Retina (tissue), 1 donor: ENCODE measurements around the gene MACO1.
"Not testable (repeated sequence)": the region's sequence is repeated elsewhere in the genome, so short reads cannot be mapped to it uniquely, and the experiment has no call there.

Experiments used
- DNase-seq: peaks from one replicate; pipeline ENCODE4 v3.0.0-alpha.2; 2016

The MACO1 gene

DNA sequence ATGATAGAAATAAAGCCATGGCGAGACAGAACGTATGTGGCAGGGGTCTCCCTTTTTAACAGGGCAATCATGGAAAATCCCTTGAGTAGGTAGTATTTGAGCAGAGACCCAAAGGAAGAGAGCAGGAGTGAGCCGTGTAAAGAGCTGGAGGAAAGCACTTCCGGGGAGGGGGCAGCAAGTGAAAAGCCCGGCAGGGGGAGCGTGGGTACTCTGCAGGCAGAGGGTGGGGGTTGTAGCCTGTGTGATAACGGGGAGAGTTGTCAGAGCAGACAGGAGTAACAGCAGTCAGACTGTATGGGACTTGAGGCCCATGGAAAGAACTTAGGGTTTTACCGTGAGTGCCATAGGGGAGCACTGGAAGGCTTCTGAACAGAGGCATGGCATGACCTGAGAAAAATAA, 61.6 kb downstream of the MACO1 start:
- DNase-seq: no peak

DNA sequence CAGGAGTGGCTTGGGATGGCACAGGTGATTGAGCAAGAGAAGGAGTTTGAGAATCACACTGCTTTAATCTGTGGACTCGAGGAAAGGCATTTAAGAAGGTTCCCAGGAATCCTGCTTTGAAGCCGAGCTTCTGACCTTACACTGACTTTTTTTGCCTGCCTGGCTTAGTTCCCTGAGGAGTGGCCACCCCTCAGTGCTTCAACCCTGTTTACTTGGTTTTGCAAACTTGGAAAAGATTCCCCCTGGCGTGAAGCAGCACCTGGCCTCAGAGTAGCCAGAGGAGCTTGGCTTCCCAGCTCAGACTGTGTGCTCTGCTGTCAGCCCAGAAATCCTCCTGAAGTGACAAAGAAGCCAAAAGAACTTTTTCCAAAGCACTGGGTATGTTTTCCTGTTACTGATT, 64.3 kb downstream of the MACO1 start:
- no peak for DNase-seq

DNA sequence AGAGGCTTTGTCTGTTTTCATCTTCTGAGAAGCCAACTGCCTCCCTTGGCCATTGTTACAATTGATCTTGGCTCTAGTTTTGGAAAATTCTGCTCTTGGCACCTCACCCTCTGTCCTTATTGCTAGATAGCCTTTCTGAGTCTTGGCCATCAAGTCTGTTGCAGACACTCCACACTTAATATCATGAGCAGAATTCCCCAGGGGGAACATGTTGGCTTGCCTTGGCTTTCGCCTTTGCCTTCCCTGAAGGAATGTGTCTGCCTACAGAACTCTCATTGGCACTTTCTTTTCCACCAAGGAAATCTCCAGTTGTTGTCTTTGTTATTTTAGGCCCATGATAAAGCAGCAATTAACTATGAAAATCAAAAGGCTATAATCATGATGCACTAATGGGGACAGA, 70.0 kb downstream of the MACO1 start:
- DNase-seq: no peak

DNA sequence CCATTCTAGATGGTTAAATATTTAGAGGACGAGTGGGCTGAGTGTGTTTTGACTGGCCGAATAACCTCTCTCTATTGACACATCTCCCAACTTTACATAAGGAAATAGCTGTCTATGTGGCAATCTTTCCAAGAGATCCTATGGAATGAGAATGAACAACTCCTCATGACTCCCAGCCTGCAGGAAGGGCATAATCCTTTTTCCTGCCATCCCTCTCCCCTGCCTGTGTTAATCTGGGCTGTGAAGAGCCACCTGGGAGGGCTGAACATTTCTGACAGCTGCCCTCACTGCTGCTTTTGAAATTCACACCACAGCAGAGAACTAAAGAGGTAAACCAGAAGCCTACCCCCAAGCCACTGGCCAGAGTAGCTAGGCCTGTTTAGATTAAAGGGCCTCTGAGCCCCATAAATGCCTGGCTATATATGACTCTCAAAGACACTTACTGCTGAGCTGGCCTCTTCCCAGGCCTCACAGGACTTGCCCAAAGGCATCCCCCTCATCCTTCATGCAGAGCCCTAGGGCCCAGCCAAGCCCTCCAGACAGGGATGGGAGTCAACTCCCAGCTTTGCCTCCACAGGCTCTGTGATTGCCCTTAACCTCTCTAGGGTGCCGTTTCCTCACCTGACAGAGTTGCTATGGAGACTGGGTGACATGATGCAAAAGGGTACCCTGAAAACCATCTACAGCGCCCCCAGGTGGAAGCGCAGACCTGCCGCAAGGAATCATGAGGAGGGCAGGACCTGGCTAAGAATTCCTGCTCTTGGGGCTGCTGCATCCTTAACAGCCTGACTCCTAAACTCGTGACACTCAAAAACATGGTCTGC, 70.8 kb downstream of the MACO1 start:
- DNase-seq: no peak

DNA sequence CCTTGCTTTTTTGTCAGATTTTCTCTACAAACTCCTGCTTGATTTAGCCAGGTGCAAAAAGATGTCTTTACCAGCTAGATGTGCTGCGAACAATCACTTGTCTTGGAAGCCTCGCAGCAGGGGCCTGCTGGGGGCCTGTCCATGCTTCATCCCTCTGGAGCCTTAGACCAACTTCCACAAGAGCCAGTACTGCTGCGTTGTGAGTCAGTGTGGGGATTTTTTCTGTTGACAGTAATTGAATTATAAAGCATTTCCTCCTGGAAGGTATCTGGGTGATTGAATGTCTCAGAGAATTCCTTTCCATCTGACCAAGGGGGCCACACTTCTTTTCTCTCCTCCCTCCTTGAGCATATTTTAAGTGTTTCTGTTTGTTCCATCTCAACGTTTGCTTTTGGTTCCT, 72.3 kb downstream of the MACO1 start:
- DNase-seq: no peak

DNA sequence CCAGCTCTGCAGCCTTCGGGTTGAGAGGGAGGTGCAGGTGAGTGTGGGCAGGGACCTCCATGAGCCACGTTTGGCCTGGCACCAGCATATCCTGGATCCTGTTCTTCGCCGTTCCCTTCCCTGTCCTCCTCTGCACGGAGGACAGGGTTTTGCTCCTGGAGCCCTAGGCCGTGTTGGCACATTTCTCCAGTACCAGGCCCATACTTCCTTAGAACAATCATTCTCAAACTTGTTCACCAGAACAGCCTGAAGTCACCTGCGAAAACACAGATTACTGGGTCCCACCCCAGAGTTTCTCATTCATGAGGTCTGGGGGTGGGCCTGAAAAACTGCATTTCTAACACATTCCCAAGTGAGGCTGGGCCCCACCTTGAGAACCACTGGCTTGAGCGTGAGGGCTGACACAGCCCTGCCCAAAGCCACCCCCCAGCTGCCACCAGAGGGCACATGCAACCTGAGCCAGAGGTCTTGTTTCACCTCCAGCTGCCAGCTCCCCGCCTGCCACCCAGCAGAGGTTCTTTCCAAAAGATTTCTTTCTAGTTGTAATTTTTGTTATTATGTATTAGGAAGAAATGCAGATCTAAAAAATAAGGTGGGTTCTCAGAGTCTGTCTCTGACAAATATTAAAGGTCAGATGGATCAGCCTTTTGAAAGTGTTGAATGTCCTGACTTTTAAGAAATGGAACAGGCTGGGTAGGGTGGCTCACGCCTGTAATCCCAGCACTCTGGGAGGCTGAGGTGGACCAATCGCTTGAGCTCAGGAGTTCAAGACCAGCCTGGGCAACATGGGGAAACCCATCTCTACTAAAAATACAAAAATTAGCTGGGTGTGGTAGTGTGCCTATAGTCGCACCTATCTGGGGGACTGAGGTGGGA, 73.1 kb downstream of the MACO1 start:
- no peak for DNase-seq

DNA sequence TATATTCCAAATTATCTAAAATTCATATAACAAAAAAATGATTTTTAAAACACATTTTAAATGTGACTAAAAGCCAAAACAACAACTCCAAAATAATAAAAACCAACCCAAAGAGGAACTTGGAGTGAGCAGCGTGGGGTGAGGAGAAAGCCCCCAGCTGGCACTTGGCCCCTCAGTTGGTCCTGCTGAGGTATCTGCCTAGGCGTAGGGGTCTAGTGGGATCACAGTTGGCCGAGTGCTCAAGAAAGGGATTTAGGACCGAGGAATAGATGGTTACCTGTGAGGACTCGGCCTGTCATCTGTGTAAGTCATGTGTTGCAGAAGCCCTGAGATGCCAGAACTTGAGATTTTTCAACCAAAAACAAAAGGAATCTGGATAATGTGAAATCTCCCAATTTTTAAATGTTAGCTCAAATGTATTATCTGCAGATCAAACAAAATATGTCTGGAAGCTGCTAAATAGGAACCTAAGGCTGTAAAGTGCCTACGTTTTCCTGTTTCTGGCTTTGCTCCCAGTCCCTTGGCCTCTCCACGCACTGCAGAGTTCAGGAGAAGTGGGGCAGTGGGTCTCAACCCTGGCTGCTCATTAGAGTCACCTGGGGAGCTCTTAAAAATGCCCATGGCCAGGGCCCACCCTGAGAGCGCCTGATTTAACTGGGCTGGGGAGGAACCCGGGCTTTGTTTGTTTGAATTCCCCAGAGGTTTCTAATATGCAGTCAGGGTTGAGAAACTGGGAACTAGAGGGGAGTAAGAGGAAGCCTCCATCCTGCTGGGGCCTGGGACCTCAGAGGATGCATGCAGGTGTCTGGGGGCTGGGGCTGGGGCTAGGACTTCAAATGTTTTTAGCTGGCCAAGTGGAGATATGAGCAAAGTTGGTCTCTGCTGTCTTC, 74.3 kb downstream of the MACO1 start:
- no peak for DNase-seq

DNA sequence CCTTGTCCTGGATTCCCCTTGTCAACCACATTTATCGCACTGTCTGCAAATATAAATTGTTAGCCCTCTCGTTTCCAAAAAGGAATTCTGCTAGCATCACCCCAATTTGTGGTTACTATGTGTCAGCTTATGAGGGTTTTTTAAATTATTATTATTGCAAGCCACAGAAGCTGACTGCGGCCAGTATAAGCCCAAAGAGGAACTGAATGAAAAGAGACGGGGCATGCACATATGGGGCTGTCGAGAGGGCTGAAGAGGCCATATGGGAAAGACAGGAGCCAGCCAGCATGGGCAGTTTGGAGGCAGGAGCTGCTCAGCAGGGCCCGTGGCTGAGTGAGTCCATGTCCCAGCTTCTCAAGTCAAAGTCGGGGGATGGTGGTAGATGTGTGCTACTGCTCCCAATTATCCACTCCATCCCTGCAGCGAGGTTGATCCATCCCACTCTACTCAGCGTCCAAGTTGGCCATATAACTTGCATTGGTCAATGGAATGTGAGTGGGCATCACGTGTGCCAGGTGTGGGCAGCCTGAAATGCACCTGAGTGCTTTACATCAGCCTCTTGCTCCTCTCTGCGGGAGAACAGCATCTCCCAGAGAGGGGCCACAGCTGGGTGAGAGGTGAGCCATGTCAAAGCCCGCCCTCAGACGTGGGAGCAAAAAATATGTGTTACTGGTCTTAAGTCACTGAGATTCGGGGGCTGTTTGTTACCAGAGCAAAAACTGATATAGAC, 75.1 kb downstream of the MACO1 start:
- no peak for DNase-seq

DNA sequence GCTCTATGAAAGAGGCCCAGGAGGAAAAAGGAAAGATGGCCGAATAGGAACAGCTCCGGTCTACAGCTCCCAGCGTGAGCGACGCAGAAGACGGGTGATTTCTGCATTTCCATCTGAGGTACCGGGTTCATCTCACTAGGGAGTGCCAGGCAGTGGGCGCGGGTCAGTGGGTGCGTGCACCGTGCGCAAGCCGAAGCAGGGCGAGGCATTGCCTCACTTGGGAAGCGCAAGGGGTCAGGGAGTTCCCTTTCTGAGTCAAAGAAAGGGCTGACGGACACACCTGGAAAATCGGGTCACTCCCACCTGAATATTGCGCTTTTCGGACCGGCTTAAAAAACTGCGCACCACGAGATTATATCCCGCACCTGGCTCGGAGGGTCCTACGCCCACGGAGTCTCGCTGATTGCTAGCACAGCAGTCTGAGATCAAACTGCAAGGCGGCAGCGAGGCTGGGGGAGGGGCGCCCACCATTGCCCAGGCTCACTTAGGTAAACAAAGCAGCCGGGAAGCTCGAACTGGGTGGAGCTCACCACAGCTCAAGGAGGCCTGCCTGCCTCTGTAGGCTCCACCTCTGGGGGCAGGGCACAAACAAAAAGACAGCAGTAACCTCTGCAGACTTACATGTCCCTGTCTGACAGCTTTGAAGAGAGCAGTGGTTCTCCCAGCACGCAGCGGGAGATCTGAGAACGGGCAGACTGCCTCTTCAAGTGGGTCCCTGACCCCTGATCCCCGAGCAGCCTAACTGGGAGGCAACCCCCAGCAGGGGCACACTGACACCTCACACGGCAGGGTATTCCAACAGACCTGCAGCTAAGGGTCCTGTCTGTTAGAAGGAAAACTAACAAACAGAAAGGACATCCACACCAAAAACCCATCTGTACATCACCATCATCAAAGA, 76.1 kb downstream of the MACO1 start:
- DNase-seq: not testable (repeated sequence)

DNA sequence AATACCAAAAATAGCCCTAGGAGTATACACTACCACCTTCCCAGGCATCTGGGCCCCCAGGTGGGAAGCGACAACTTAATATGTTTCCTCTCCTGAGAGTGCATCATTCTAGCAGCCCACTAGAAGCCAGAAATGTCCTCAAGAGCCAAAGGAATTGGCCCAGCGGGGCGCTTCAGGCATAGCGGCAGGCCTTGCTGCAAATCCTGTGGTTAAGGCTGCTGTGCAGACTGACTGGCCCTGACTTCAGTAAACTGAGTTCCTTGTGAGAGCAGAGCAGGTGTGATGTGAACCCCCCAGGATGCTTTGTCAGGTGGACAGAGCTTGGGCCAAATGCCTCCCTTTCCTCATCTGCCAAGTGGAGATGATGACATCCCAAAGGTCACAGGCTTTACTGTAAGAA, 83.0 kb downstream of the MACO1 start:
- no peak for DNase-seq

DNA sequence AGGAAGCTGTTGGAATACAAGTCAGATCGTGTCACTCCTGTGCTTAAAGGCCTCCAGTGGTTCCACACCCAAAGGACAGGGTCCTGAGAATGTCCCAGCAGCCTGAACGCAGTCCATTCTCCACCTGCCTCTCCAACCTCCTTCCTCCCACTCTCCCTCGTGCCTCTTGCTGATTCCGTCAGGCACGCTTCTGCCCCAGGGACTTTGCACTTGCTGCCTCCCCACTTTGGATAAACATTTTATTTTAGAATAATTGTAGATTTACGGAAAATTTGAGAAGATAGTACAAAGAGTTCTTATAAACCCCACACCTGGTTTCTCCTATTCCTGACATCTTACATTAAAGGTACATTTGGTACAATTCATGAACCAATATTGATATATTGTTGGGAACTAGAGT, 84.3 kb downstream of the MACO1 start:
- DNase-seq: no peak

DNA sequence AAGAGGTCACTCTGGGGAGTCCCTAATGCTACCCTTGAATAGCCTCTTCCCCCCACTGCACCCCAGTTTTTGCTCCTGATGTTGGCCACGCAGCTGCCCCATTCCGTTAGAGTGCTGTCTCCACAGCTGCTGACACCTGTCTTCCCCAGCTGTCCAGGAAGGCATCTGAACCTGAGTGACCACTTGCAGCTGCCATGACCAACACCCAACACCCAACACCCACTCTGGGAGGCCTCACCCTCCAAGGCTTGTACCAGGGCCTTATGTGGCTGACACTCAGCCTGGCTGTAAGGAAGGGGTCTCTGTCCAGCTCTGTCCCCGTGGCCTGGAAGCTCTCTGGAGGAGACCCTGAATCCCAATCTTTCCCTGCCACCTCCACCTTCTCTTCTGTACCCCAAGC, 86.0 kb downstream of the MACO1 start:
- no peak for DNase-seq

DNA sequence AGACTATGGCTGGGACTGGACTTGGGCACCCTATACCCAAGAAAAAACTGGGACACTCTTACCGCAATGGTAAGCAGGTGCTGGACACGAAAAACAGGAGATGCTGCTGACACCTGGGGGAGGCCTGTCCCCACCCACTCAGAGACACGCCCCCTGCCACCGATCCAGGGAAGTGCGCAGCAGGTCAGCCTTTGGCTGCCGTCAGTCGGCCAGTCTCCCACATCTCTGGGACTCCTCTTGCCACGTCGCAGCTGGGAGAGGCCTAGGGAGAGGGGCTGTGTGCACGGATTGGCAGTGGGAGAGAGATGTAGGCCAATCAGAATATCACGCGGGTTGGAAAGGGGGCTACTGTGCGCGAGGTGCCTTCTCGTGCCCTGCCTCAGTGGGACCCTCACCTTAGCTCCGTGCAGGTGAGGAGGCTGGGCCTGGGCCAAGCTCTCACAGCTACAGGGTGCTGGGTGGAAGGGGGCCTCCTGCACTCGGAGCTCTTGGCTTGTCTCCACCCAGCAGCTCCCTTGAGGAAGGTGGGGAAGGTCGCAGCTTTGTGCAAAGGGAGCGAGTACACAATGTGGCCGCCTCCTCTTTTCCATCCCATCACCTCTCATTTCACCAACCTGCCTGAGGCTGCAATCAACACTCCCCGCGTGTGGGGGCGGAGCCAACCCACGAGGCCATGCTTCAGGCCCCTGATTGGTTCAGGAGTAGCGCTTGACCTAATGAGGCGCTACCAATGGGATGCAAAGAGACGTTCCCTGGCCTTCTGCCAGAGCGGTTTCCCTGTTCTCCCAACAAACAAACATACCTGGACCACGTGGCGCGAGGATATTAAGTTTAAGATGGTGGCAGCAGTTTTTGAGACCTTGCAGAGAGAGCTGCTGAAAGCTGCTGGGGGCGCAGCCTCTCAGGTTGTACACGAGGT, 87.0 kb downstream of the MACO1 start:
- DNase-seq: no peak

DNA sequence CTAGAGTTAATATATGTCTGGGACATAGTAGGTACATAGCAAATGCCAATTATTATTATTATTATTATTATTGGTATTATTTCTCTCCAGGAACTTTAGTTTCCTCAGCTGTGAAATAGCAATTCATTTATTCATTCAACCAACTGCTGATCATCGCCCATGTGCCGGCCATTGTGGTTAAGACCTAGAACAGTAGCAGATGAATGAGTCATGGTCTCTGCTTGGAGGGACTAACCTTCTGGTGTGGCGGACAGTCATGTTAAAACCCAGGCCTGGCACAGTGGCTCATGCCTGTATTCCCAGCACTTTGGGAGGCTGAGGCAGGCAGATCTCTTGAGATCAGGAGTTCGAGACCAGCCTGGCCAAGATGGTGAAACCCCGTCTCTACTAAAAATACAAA, 88.9 kb downstream of the MACO1 start:
- DNase-seq: no peak

DNA sequence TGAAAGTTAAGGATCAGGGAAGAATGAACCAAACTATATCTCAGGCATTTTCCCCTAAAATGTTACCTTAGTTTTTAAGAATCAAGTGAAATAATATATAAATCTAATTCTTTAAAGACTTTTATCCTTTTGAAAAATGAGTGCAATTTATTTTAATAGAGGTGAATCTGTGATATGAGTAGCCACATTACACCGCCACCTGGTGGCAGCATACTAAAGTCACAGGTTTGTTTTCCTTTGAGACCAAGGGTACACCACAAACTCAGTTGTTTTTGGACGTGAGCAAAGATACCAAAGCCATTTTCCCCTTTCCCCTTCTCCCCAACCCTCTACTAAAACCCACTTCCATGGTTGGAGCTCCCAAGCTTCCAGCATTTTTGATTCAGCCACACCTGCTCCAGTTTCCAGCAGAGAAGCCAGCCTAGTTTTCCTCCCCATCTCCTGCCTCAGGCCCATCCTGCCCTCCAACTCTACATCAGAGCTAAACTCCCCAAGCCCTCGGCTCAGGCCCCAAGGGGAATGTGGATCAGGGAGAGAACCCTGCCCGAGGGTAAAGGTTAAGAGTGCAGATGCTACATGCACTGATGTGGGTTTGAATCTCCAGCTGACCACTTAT, 89.9 kb downstream of the MACO1 start:
- DNase-seq: no peak

DNA sequence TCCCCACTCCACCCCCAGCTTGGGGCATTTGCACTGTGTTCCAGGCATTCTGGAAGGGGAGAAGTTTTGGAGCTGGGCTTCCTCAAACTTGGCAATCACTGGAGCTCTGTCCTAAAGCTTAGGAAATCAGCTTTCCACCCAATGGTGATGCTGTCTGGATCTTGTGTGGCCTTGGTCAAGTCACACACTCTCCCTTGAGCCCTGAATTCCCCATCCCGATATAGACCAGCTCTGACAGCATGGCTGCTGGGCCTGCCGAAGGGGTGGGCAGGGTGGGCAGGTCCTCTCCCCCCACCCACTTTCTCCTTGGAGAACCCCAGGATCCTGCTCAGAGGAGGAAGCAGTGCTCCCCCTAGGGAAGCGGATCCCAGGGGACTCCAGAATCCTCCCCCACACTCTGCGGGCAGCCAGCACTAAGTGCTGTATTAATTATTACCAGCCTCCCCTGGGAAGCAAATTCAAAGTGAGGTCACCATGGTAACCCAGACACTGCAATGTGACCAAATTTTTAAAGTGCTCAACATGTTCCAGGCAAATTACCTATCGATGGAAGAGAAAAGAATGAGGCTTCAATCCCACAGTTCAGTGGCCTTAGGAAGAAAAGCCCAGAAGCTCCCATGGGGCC, 91.4 kb downstream of the MACO1 start:
- no peak for DNase-seq

DNA sequence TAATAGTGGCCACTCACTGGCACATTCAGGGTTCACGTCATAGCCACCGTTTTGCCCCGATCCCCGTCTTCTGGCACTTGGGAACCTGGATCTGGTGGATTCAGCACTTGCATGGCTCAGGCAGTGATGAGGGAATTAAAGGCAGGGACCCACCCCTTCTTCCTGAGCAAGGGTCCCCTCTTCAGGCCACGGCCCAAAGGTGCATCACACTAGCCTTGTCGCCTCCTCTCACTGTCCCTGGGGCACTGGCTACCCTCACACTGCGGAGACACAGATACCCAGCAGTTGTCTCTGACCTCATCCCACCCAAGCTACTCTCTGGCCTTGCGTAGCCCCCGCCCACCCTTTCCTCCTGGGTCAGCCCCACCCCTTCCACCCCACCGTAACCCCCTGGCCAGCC, 92.8 kb downstream of the MACO1 start:
- no peak for DNase-seq

DNA sequence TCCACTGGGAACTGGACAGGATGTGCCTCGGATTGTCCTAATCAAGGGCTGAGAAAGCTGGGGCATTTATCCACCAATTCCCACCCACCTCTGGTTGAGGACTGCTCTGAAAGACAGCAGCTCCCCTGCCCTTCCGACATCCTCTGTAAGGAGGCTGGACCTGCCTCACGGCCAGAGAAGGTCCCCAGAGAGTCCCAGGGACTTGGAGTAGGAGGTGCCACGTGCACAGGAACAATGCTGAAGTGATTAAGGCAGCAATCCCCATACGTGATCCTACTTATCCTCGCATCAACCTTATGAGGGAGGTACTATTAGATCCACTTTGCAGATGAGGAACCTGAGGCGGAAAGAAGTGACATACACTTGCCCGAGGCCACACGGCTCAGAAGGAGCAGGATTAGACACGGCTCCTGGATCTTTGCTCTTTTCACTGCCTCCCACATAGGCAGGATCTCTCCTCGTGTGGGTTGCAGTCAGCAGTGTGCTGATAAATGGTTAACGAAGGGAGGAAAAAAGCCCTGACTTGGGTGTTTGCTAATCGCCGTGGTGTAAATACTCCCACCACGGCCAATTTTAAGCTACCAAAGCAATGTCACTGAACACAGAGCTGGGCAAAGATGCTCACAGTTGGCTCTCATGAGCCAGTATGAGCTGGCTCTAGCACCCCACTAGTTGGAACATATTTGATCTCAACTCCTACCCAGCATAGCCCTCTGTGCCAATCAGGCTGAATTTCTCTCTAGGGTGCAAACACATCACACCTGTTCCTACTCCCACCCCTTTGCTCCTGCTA, 94.1 kb downstream of the MACO1 start:
- DNase-seq: no peak

DNA sequence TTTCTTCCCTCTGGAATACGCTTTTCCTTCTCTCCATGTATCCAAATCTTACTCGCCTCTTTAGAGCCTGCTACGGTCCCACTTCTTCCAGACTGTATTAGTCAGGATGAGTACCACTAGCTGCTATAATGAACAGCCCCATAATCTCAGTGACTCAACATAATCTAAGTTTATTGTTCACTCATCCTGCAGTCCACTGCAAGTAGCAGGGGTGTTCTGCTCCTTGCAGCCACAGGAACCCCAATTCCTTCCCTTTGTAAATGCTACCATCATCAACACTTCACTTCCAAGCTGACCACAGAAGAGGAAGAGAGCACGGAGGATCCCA, 94.6 kb downstream of the MACO1 start:
- DNase-seq: no peak
